Calu3 (cell line): ENCODE data around the gene WDPCP. TPM values are rescaled to one million over a fixed set of nuclear protein-coding genes. Genes with fewer than 3 reads are reported as not detected.

Experiments used
- BruUV-seq: library from RNA; stranded (reverse); fragments of 400-500 nt; replicated peaks from 2 replicates; lab custom pipeline; 2021; lab: Mats Ljungman, UMichigan
- CTCF ChIA-PET: fragments of 300-600 bp; sonication (Branson Sonifier 250); formaldehyde crosslinking; loops from one replicate; lab custom pipeline; 2022; ENCODE audit warnings: antibody characterized with exemption; lab: Charles Lee
- DNase-seq: peaks from one replicate; pipeline ENCODE4 v3.0.0; 2022
- H3K27ac Mint-ChIP-seq: one replicate; pipeline ENCODE4 v1.8.0; 2022; ENCODE audit warnings: mixed read lengths; ENCODE audit not compliant: unreplicated experiment
- H3K27me3 Mint-ChIP-seq: one replicate; pipeline ENCODE4 v1.8.0; 2022; ENCODE audit warnings: mixed read lengths; ENCODE audit not compliant: unreplicated experiment
- H3K36me3 Mint-ChIP-seq: one replicate; pipeline ENCODE4 v1.8.0; 2022; ENCODE audit warnings: mild to moderate bottlenecking, moderate library complexity, mixed read lengths; ENCODE audit not compliant: insufficient read depth, unreplicated experiment
- H3K4me1 Mint-ChIP-seq: one replicate; pipeline ENCODE4 v1.8.0; 2022; ENCODE audit warnings: mild to moderate bottlenecking, low read depth, mixed read lengths; ENCODE audit not compliant: unreplicated experiment
- H3K4me3 Mint-ChIP-seq: one replicate; pipeline ENCODE4 v1.8.0; 2022; ENCODE audit warnings: mild to moderate bottlenecking, low read depth, moderate library complexity, mixed read lengths; ENCODE audit not compliant: unreplicated experiment
- H3K9me3 Mint-ChIP-seq: one replicate; pipeline ENCODE4 v1.8.0; 2022; ENCODE audit warnings: low read depth, mixed read lengths; ENCODE audit not compliant: unreplicated experiment
- CTCF ChIP-seq: fragments of 200-600 bp; IDR thresholded peaks from one replicate; pipeline ENCODE4 v1.8.0; 2022; ENCODE audit warnings: antibody characterized with exemption; ENCODE audit not compliant: unreplicated experiment
- intact Hi-C: fragments of 100-400 bp; cut with micrococcal nuclease; formaldehyde crosslinking; loops from one replicate; pipeline ENCODE4 v1.10.0; 2022; ENCODE audit not compliant: unreplicated experiment
- total RNA-seq: library from RNA; stranded (reverse); gene quantifications from 2 replicates; pipeline ENCODE4 v1.2.3, GENCODE V29; 2022

The WDPCP gene
- total RNA-seq, 1 experiment from 2014 or later: 9.0 TPM

- H3K4me3 Mint-ChIP-seq: no peak overlapping the region
- intact Hi-C loops: no loop called here
- no peaks in the 10 kb centered on the region for H3K4me1 Mint-ChIP-seq
- TF ChIP-seq CTCF: no peak
- BruUV-seq: no TSS peak
- H3K36me3 Mint-ChIP-seq: no peaks in the 10 kb centered on the region
- peaks cover 13% of the 10 kb centered on the region for H3K9me3 Mint-ChIP-seq
- DNase-seq: no peak
- no peak overlapping the region for H3K27ac Mint-ChIP-seq
- no peaks in the 10 kb centered on the region for H3K27me3 Mint-ChIP-seq
- CTCF ChIA-PET: interaction anchor here (0.6 kb wide), 1 partner anchor 132 kb away, joined by 7 read pairs; no protein-coding TSS in a partner anchor
These were observed 57.5 kb downstream of the WDPCP start for GRCh38 chr2:63530704-63531279.

- no peak overlapping the region for H3K4me3 Mint-ChIP-seq
- no TSS peak for BruUV-seq
- TF ChIP-seq CTCF: no peak
- no peaks in the 10 kb centered on the region for H3K27me3 Mint-ChIP-seq
- H3K27ac Mint-ChIP-seq: no peak overlapping the region
- H3K4me1 Mint-ChIP-seq: no peaks in the 10 kb centered on the region
- intact Hi-C loops: no loop called here
- DNase-seq: no peak
- H3K9me3 Mint-ChIP-seq: peaks cover 17% of the 10 kb centered on the region
- no peaks in the 10 kb centered on the region for H3K36me3 Mint-ChIP-seq
- CTCF ChIA-PET: no interaction called here
These were observed 62.4 kb downstream of the WDPCP start for GRCh38 chr2:63525905-63526304.

DNA sequence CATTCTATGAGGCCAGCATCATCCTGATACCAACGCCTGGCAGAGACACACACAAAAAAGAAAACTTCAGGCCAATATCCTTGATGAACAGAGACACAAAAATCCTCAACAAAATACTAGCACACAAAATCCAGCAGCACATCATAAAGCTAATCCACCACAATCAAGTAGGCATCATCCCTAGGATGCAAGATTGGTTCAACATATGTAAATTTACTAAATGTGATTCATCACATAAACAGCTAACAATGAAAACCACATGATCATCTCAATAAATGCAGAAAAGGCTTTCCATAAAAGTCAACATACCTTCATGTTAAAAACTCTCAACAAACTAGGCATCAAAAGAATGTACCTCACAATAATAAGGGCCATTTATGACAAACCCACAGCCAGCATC is 65.3 kb downstream of the WDPCP start:
- intact Hi-C loops: no loop called here
- BruUV-seq: no TSS peak
- CTCF ChIA-PET: no interaction called here

DNA sequence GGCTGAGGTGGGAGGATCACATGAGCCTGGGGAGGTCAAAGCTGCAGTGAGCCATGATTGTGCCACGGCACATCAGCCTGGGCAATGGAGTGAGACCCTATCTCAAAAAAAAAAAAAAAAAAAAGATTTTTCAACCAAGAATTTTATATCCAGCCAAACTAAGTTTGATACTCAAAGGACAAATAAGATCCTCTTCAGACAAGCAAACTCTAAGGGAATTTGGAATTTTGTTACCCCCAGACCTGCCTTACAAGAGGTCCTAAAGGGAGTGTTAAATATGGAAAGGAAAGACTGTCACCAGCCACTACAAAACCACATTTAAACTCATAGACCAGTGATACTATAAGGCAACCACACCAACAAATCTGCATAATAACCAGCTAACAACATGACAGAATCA is 67.5 kb downstream of the WDPCP start:
- CTCF ChIA-PET: no interaction called here
- H3K9me3 Mint-ChIP-seq: peaks cover 16% of the 10 kb centered on the region
- no peak overlapping the region for H3K4me3 Mint-ChIP-seq
- no peak for TF ChIP-seq CTCF
- intact Hi-C loops: no loop called here
- BruUV-seq: no TSS peak
- DNase-seq: no peak
- no peaks in the 10 kb centered on the region for H3K4me1 Mint-ChIP-seq
- H3K27ac Mint-ChIP-seq: no peak overlapping the region
- no peaks in the 10 kb centered on the region for H3K27me3 Mint-ChIP-seq
- H3K36me3 Mint-ChIP-seq: no peaks in the 10 kb centered on the region

More for the DNA sequence above, 65.3 kb downstream of the WDPCP start:
- no peak for TF ChIP-seq CTCF
- Mint-ChIP-seq H3K36me3 (no peaks in the 10 kb centered on the region), H3K9me3 (peaks cover 16% of the 10 kb centered on the region), H3K27ac (no peak overlapping the region), H3K4me3 (no peak overlapping the region), H3K27me3 (no peaks in the 10 kb centered on the region), H3K4me1 (no peaks in the 10 kb centered on the region)
- DNase-seq: no peak
